HG03342 (cell line): ENCODE results near the gene DYRK4.

Experiments used
- ATAC-seq: cut with Tn5 transposase; IDR thresholded peaks from one replicate; pipeline ENCODE4 v1.9.1; 2021; ENCODE audit warnings: mild to moderate bottlenecking, moderate library complexity; ENCODE audit not compliant: unreplicated experiment

Gene DYRK4

GRCh38 chr12:4563336-4563735 is 1.3 kb downstream of the DYRK4 start:
- no peak for ATAC-seq

GRCh38 chr12:4564818-4565217 is 2.8 kb downstream of the DYRK4 start:
- peak; percentile 39 for ATAC-seq

- ATAC-seq: no peak
Observed at GRCh38 chr12:4566474-4566873, 4.5 kb downstream of the DYRK4 start.

GRCh38 chr12:4567073-4567881 is 5.3 kb downstream of the DYRK4 start:
- peak; percentile 52 for ATAC-seq

- ATAC-seq: no peak
Observed at GRCh38 chr12:4569261-4569660, 7.3 kb downstream of the DYRK4 start.

DNA sequence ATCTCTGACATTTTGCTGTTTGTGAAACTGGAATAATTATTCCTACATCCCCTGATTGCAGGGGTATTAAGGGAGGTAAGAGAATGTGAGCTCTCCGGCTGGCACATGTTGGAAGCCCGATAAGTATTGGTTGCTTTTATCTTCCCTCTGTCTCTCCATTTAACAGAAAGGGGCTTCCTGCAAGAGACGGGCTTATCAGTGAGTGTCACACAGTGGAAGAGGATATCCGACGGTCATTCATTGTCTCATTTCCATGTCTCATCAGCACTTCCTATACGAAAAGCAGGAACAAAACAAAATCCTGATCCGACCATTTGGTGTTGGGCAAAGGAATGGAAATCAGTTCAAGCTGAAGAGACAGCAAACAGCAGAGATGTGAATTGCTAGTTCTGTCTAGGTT is 10.7 kb downstream of the DYRK4 start:
- no peak for ATAC-seq

- no peak for ATAC-seq
Observed at GRCh38 chr12:4579305-4580102, 17.5 kb downstream of the DYRK4 start.

GRCh38 chr12:4580281-4580688 is 18.3 kb downstream of the DYRK4 start:
- no peak for ATAC-seq

GRCh38 chr12:4584281-4584680 is 22.3 kb downstream of the DYRK4 start:
- ATAC-seq: no peak

DNA sequence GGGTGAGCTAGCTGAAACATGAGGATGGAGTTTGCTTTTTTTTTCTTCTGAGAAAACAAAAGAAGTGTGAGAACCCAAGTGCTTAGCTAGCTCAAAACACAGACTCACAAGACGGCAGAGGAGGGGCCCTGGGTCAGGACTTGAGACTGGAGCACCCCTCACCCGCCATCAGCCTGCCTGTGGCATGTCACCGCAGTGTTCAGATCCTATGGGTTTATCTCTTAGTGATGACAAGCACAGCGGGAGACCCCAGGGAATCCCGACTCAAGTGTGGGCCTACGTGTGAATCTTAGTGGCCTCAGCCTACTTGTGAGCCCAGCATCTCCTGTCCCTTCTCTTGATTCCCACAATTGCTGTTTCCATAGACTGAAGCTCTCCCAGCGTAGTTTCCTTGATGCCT is 22.9 kb downstream of the DYRK4 start:
- no peak for ATAC-seq

- no peak for ATAC-seq
Observed at GRCh38 chr12:4586500-4586899, 24.5 kb downstream of the DYRK4 start.

- ATAC-seq: no peak
Observed at GRCh38 chr12:4587108-4587507, 25.1 kb downstream of the DYRK4 start.

DNA sequence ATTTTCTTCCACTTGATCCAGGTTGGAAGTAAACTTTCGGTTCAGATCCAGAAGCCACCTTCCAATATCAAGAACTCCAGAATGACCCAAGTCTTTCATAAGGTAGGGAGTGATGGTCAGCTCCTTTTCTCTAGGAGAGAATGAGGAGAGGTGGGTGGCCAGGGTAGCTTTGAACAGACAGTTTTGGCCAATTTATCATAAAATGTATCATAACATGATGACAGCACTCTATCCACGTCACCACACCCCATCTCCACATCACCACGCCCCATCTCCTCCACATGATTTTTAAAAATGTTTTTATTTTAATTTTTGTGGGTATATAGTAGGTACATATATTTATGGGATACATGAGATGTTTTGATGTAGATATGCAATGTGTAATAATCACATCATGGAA is 26.9 kb downstream of the DYRK4 start:
- ATAC-seq: no peak

DNA sequence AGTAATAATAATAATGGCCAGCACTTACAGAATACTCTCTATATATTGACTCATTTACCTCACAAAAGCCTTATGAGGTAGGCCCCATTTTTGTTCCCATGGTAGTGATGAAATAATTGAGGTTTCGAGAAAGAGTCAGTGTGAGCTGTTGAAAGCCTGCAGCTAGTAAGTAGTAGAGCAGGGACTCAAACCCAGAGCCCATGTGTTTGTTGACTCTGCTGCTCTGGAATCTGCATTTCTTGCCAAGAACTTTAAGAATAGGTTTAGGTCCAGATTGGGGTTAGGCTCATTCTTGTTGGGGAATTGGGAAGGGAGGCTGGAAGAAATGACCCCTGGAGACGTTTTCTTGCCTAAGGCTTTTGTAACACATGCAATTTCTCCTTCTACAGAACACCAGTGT is 27.9 kb downstream of the DYRK4 start:
- ATAC-seq: no peak

DNA sequence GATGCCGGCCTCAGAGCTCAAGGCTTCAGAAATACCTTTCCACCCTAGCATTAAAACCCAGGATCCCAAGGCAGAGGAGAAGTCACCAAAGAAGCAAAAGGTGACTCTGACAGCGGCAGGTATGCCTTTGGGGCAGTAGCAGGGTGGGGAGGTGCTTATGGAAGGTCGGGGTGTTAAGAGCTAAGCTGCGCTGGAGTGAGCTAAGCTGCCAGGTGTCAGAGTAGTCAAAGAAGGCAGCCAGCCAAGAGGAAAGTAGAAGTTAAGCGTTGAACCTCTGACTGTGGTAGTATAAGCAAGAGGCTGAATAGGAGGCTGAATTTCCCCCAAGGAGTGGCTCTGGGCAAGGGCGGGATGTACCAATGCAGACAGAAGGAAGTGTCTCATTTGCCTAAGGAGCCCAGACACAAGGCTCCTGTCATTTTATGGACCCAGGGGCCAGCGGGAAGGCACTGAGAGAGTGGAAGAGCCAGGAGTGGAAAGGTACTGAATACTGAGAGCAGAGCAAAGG is 29.2 kb downstream of the DYRK4 start:
- ATAC-seq: no peak

DNA sequence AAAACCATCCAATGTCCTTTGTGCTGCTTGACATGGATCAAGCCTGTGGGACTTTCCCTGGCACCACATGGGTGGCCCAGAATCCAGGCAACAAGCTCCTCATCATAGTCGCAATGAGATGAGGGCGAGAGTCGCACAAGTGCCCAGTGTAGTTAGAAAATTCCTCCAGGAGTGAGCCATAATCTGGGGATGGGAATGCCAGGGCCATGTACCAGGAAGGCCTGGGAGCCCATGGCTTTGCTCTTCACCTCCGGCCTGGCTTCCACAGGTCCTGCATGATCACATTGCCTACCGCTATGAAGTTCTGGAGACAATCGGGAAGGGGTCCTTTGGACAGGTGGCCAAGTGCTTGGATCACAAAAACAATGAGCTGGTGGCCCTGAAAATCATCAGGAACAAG is 33.9 kb downstream of the DYRK4 start:
- ATAC-seq: no peak

DNA sequence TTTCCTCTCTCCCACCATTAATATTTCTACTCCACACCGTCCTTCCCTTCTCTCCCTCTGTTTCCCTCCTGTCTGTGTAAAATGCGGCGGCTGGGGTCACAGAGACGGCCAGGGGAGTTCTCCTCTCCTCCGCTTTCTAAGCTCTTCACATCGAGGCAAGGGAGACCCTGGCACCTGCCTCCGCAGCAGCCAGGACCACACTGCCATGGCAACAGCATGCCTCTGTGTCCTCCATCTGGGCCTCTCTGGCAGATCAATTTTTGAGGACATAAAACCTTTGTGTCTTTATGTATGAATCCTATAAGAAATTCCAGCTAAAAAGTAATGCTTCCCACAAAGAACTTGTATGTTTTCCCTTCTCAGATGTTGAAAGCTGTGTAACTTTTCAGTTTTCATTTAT is 41.4 kb downstream of the DYRK4 start:
- no peak for ATAC-seq

DNA sequence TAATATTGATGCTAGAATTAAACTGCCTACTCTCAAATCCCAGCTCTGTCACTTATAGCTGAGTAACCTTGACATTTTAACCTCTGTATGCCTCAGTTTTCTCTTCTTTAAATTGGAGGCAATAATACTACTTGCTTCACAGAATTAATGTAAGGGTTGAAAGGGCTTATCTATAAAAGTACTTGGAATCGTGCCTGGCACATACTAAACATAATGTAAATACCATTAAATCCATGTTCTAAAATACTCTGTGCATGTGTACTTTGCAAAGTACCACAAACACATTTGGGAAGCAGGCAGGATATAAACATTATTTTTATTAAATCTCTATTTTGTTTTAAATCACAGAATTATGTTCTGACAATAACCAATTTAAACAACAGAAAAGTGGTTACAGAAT is 41.9 kb downstream of the DYRK4 start:
- no peak for ATAC-seq

DNA sequence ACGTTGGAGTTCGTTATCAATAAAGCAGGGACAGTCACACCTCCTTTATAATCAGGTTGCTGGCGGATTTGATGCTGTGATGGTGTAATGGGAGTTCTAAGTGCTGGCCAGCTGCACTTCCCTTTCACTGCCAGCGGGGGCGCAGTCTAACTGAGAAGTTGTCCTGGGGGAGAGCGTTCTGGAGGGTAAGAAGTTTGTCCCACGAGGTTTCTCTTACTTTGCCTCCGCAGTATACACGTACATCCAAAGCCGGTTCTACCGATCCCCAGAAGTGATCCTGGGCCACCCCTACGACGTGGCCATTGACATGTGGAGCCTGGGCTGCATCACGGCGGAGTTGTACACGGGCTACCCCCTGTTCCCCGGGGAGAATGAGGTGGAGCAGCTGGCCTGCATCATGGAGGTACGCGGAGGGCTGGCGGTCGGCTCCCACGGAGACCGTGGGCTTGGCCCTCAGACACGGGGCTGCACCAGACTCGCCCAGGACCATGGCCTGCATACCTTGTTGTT is 42.7 kb downstream of the DYRK4 start:
- ATAC-seq: peak; percentile 92

DNA sequence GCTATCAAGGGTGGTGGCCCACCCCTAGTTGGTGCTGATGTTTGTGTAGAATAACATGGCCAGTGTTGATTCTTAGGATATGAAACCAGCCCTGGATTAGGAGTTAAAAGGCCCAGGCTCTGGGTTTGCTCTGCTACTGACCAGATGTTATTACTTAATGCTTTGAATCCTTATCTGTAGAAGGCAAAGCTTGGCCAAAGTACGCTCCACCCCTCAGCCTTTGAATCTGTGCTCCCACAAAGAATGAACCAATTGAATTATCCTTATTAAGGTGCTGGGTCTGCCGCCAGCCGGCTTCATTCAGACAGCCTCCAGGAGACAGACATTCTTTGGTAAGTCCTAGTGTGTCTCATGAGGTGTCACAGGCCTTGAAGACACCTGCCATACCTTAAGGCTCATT is 45.0 kb downstream of the DYRK4 start:
- no peak for ATAC-seq

DNA sequence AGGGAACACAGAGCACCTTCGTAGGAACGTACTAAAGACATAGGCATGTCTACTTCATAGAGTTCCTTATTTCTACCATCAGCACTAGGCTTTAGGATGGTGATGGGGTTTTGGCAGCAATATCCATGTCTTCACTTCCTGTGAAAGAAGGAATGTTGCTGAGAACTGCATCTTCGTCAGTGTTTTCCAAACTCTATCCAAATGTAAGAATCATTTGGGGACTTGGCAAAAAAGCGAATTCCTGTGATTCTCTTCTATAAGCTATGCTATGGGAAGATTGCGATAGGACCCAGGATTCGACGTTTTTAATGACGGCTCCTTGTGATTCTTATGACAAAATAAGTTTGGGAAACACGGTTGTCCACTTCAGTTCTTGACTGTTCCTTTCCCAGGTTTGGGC is 47.1 kb downstream of the DYRK4 start:
- ATAC-seq: no peak

- ATAC-seq: no peak
Observed at GRCh38 chr12:4610481-4610880, 48.5 kb downstream of the DYRK4 start.
